T follicular helper cell (primary cell): ENCODE data around the gene SELENOF.
"Not testable (repeated sequence)": the region's sequence is repeated elsewhere in the genome, so short reads cannot be mapped to it uniquely, and the experiment has no call there.

Source experiments
- DNase-seq: peaks from one replicate; pipeline ENCODE4 v3.0.0-alpha.2; 2020; ENCODE audit warnings: low read depth

SELENOF gene

GRCh38 chr1:86814118-86814517 is 99.8 kb downstream of the SELENOF start:
- DNase-seq, result not testable (repeated sequence)
